Caki2 (cell line): ENCODE results near the gene C16orf92. TPM values are rescaled to one million over a fixed set of nuclear protein-coding genes. Genes with fewer than 3 reads are reported as not detected.
A peak's percentile ranks its signal among the peaks of the same experiment; 100 is the strongest.
"Not testable (repeated sequence)": the region's sequence is repeated elsewhere in the genome, so short reads cannot be mapped to it uniquely, and the experiment has no call there.

ENCODE experiments used
- DNase-seq: peaks from one replicate; pipeline ENCODE4 v3.0.0-alpha.2; 2015; ENCODE audit warnings: low read depth
- in situ Hi-C: cut with HindIII; loops from 2 replicates; pipeline ENCODE4 v1.10.0; 2016; ENCODE audit warnings: low sequenced_read_pairs, low pct_unique_long_range_greater_than_20kb, mixed read lengths
- total RNA-seq: library from RNA; depleted of rRNA; stranded (reverse); fragments of >200 nt; shearing (Covaris generic); gene quantifications from 2 replicates; pipeline ENCODE4 v1.2.3, GENCODE V29; 2014; ENCODE audit warnings: low replicate concordance

The C16orf92 gene
- total RNA-seq, 1 experiment from 2014 or later: not detected

GRCh38 chr16:30015450-30015849 lies 7.5 kb upstream of the C16orf92 start:
- in situ Hi-C loops, DNase-seq: not testable (repeated sequence)

- in situ Hi-C loops: no loop called here
- no peak for DNase-seq
Measured at GRCh38 chr16:30016555-30017276, 6.3 kb upstream of the C16orf92 start.

GRCh38 chr16:30017277-30017656 lies 5.7 kb upstream of the C16orf92 start:
- in situ Hi-C loops: no loop called here
- DNase-seq: no peak

- in situ Hi-C loops: not testable (repeated sequence)
Measured at GRCh38 chr16:30017937-30018336, 5.1 kb upstream of the C16orf92 start.

GRCh38 chr16:30018731-30019158 lies 4.3 kb upstream of the C16orf92 start:
- in situ Hi-C loops: no loop called here
- DNase-seq: no peak

More at GRCh38 chr16:30017937-30018336, 5.1 kb upstream of the C16orf92 start:
- not testable (repeated sequence) for DNase-seq

GRCh38 chr16:30023586-30023985 lies 588 bp downstream of the C16orf92 start:
- in situ Hi-C loops: no loop called here
- DNase-seq: no peak

GRCh38 chr16:30024451-30024850 lies 1.5 kb downstream of the C16orf92 start:
- in situ Hi-C loops: no loop called here
- no peak for DNase-seq

- no peak for DNase-seq
- in situ Hi-C loops: no loop called here
Measured at GRCh38 chr16:30025156-30025555, 2.2 kb downstream of the C16orf92 start.

- DNase-seq: no peak
- in situ Hi-C loops: no loop called here
Measured at GRCh38 chr16:30025574-30025973, 2.6 kb downstream of the C16orf92 start.

- in situ Hi-C loops: no loop called here
- no peak for DNase-seq
Measured at GRCh38 chr16:30026449-30026848, 3.5 kb downstream of the C16orf92 start.

GRCh38 chr16:30027588-30028437 lies 4.8 kb downstream of the C16orf92 start:
- in situ Hi-C loops: no loop called here
- no peak for DNase-seq

- DNase-seq: peak; percentile 49
- in situ Hi-C loops: no loop called here
Measured at GRCh38 chr16:30028438-30029076, 5.6 kb downstream of the C16orf92 start.

- DNase-seq: no peak
- in situ Hi-C loops: no loop called here
Measured at GRCh38 chr16:30030011-30030685, 7.2 kb downstream of the C16orf92 start.

GRCh38 chr16:30030841-30031413 lies 7.9 kb downstream of the C16orf92 start, which contains the start of gene TLCD3B:
TSS of gene TLCD3B (minus strand) at chr16:30031271. CDS start at chr16:30030527, 744 bp downstream.
- in situ Hi-C loops: no loop called here

GRCh38 chr16:30031477-30031918 lies 8.5 kb downstream of the C16orf92 start:
- in situ Hi-C loops: no loop called here

More at GRCh38 chr16:30030841-30031413, 7.9 kb downstream of the C16orf92 start, which contains the start of gene TLCD3B:
- DNase-seq: no peak

GRCh38 chr16:30032083-30032819 lies 9.3 kb downstream of the C16orf92 start:
- peak; percentile 56 for DNase-seq
- in situ Hi-C loops: no loop called here

More at GRCh38 chr16:30031477-30031918, 8.5 kb downstream of the C16orf92 start:
- no peak for DNase-seq

- in situ Hi-C loops: no loop called here
- DNase-seq: no peak
Measured at GRCh38 chr16:30033270-30033669, 10.3 kb downstream of the C16orf92 start.
